ENCODE results near the gene PRSS8.
"Not testable (repeated sequence)": the region's sequence is repeated elsewhere in the genome, so short reads cannot be mapped to it uniquely, and the experiment has no call there.

PRSS8 gene

GRCh38 chr16:31108794-31109558, 26.6 kb downstream of the PRSS8 start:
- H3K27ac ChIP-seq = peak overlapping the region; percentile 95
- TF ChIP-seq CTCF (conservative IDR thresholded peaks at IDR 0.05) = no peak
- no peak for TF ChIP-seq ZFX (IDR thresholded peaks at IDR 0.05)

- H3K27ac ChIP-seq = peak within 1 kb of the TSS; percentile 95
- TF ChIP-seq ZFX (IDR thresholded peaks at IDR 0.05) = peak; percentile 44; the same call in 1 of the 2 replicates
- TF ChIP-seq CTCF (conservative IDR thresholded peaks at IDR 0.05) = no peak
Measured at GRCh38 chr16:31108035-31108793, 27.3 kb downstream of the PRSS8 start, which contains the start of gene BCKDK. Gene BCKDK, plus strand, starts transcription at chr16:31108386. Its CDS starts 838 bp downstream, at chr16:31109224.

- TF ChIP-seq CTCF (conservative IDR thresholded peaks at IDR 0.05) (no peak), ZFX (IDR thresholded peaks at IDR 0.05) (no peak)
- no peak overlapping the region for H3K27ac ChIP-seq
Measured at GRCh38 chr16:31107465-31107867, 28.1 kb downstream of the PRSS8 start.

GRCh38 chr16:31106509-31107464, 28.7 kb downstream of the PRSS8 start:
- peak overlapping the region; percentile 60; the same call in 1 of the 2 replicates for H3K27ac ChIP-seq
- no peak for TF ChIP-seq CTCF (conservative IDR thresholded peaks at IDR 0.05)
- no peak for TF ChIP-seq ZFX (IDR thresholded peaks at IDR 0.05)

- peak; percentile 97 for TF ChIP-seq CTCF (conservative IDR thresholded peaks at IDR 0.05)
- 0 out of 2 replicates have a peak, but pooled peaks have one; percentile 35 for TF ChIP-seq ZFX (IDR thresholded peaks at IDR 0.05)
- peak overlapping the region; percentile 60 for H3K27ac ChIP-seq
Measured at GRCh38 chr16:31105677-31106213, 29.8 kb downstream of the PRSS8 start.

GRCh38 chr16:31100876-31101641, 34.5 kb downstream of the PRSS8 start:
- not testable (repeated sequence) for H3K27ac ChIP-seq

Data from C4-2B (cell line).